ENCODE results near the gene MUC6.

MUC6 gene

GRCh38 chr11:1008803-1009145 is 27.7 kb downstream of the MUC6 start:
- no peak overlapping the region for H3K27ac ChIP-seq (ENCODE audit: low read length)
- no peaks in the 10 kb centered on the region for H3K9me2 ChIP-seq (replicated peaks; ENCODE audit: insufficient read depth, low read length)
- H2AFZ ChIP-seq (ENCODE audit: low read length), result no peak overlapping the region
- no peaks in the 10 kb centered on the region for H3K79me2 ChIP-seq (ENCODE audit: low read length)
- TF ChIP-seq CTCF (IDR thresholded peaks at IDR 0.05; ENCODE audit: low read length), result no peak
- no peak for TF ChIP-seq EZH2phosphoT487 (IDR thresholded peaks at IDR 0.05; ENCODE audit: low read length)
- TF ChIP-seq EZH2 (optimal IDR thresholded peaks at IDR 0.05; ENCODE audit: low read depth, low read length), result no peak
- no peak overlapping the region for H3K9ac ChIP-seq (ENCODE audit: low read length)
- no peaks in the 10 kb centered on the region for H3K9me3 ChIP-seq (replicated peaks; ENCODE audit: insufficient read depth, low read length)
- H3K4me3 ChIP-seq (ENCODE audit: low read length), result no peak overlapping the region
- no peaks in the 10 kb centered on the region for H3K27me3 ChIP-seq (replicated peaks; ENCODE audit: insufficient read depth, low read length)
- H3K4me1 ChIP-seq (ENCODE audit: low read length), result no peaks in the 10 kb centered on the region
- no peak for DNase-seq
- H3K36me3 ChIP-seq (replicated peaks; ENCODE audit: insufficient read depth, low read length), result no peaks in the 10 kb centered on the region; the same call in 1 of the 2 replicates
- H4K20me1 ChIP-seq (ENCODE audit: insufficient read depth, low read length), result no peaks in the 10 kb centered on the region
- H3K4me2 ChIP-seq (ENCODE audit: low read depth, low read length), result no peak overlapping the region
- no peaks in the 10 kb centered on the region for H3F3A ChIP-seq (ENCODE audit: insufficient read depth, low read length)

GRCh38 chr11:1008001-1008802 is 28.3 kb downstream of the MUC6 start:
- no peak for DNase-seq
- no peaks in the 10 kb centered on the region for H3K9me2 ChIP-seq (replicated peaks; ENCODE audit: insufficient read depth, low read length)
- H2AFZ ChIP-seq (ENCODE audit: low read length), result no peak overlapping the region
- TF ChIP-seq EZH2 (optimal IDR thresholded peaks at IDR 0.05; ENCODE audit: low read depth, low read length) (no peak), EZH2phosphoT487 (IDR thresholded peaks at IDR 0.05; ENCODE audit: low read length) (no peak), CTCF (IDR thresholded peaks at IDR 0.05; ENCODE audit: low read length) (no peak)
- no peaks in the 10 kb centered on the region for H3F3A ChIP-seq (ENCODE audit: insufficient read depth, low read length)
- no peaks in the 10 kb centered on the region for H3K4me1 ChIP-seq (ENCODE audit: low read length)
- H3K4me2 ChIP-seq (ENCODE audit: low read depth, low read length), result no peak overlapping the region
- no peaks in the 10 kb centered on the region for H3K27me3 ChIP-seq (replicated peaks; ENCODE audit: insufficient read depth, low read length)
- no peak overlapping the region for H3K27ac ChIP-seq (ENCODE audit: low read length)
- H3K36me3 ChIP-seq (replicated peaks; ENCODE audit: insufficient read depth, low read length), result no peaks in the 10 kb centered on the region; the same call in 1 of the 2 replicates
- no peak overlapping the region for H3K4me3 ChIP-seq (ENCODE audit: low read length)
- no peaks in the 10 kb centered on the region for H3K9me3 ChIP-seq (replicated peaks; ENCODE audit: insufficient read depth, low read length)
- no peaks in the 10 kb centered on the region for H4K20me1 ChIP-seq (ENCODE audit: insufficient read depth, low read length)
- H3K79me2 ChIP-seq (ENCODE audit: low read length), result no peaks in the 10 kb centered on the region
- H3K9ac ChIP-seq (ENCODE audit: low read length), result no peak overlapping the region

- Histone ChIP-seq H3K79me2 (ENCODE audit: low read length) (no peaks in the 10 kb centered on the region), H2AFZ (ENCODE audit: low read length) (no peak overlapping the region), H3K9ac (ENCODE audit: low read length) (no peak overlapping the region), H3F3A (ENCODE audit: insufficient read depth, low read length) (no peaks in the 10 kb centered on the region), H3K27me3 (replicated peaks; ENCODE audit: insufficient read depth, low read length) (no peaks in the 10 kb centered on the region), H3K9me3 (replicated peaks; ENCODE audit: insufficient read depth, low read length) (no peaks in the 10 kb centered on the region), H3K4me1 (ENCODE audit: low read length) (no peaks in the 10 kb centered on the region), H3K4me2 (ENCODE audit: low read depth, low read length) (no peak overlapping the region), H4K20me1 (ENCODE audit: insufficient read depth, low read length) (no peaks in the 10 kb centered on the region), H3K36me3 (replicated peaks; ENCODE audit: insufficient read depth, low read length) (no peaks in the 10 kb centered on the region; the same call in 1 of the 2 replicates), H3K27ac (ENCODE audit: low read length) (no peak overlapping the region), H3K4me3 (ENCODE audit: low read length) (no peak overlapping the region), H3K9me2 (replicated peaks; ENCODE audit: insufficient read depth, low read length) (no peaks in the 10 kb centered on the region)
- no peak for TF ChIP-seq EZH2 (optimal IDR thresholded peaks at IDR 0.05; ENCODE audit: low read depth, low read length)
- TF ChIP-seq CTCF (IDR thresholded peaks at IDR 0.05; ENCODE audit: low read length), result no peak
- TF ChIP-seq EZH2phosphoT487 (IDR thresholded peaks at IDR 0.05; ENCODE audit: low read length), result no peak
- DNase-seq, result no peak
These were observed 29.2 kb downstream of the MUC6 start for GRCh38 chr11:1007279-1007678.
